Activated CD8-positive, alpha-beta memory T cell treated with anti-CD3 and anti-CD28 coated beads for 4 hours (primary cell): ENCODE measurements around the gene FOSL1.
"Not testable (repeated sequence)": the region's sequence is repeated elsewhere in the genome, so short reads cannot be mapped to it uniquely, and the experiment has no call there.

ENCODE experiments used
- DNase-seq, 2 donors: peaks; one replicate each; pipeline ENCODE4 v3.0.0-alpha.2; 2020; ENCODE audit warnings: low read depth in 2 of 2

Gene FOSL1

DNA sequence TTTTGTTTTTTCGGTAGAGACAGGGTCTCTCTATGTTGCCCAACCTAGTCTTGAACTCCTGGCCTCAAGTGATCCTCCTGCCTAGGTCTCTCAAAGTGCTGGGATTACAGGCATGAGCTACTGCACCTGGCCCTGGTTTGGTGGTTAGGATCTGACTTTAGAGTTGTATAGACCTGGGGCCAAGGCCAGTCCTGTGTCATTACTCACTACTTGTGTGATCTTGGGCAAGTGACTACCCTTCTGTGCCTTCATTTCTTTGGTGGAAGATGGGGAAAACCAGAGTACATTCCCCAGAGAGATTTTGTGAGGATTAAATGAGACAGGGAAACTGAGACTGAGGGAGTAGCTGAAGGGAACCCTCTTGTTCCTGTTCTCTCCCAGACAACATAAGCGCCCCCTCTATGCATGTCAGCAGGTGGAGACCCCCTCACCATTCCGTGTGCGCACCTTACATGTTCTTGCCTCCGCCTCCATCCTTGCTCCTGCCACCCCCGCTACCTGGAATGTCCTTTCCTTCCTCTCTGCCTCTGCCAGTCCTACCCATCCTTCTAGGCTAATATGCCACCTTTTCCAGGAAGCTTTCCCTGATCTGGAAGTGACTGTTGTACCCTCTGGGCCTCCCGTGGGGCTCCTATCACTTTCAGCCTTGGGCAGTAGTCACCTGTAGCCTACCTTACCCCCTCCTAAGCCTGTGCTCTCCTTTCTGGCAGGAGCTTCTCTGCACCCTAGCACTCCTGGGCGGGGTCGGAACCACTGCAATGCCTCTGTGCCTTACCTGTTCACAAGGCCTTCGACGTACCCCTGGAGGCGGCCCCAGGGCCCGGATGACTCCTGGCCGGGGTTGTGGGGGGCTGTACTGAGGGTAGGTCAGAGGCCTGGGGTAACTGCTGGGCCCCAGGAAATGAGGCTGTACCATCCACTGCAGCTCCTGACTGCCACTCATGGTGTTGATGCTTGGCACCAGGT, 3.9 kb downstream of the FOSL1 start:
- no peak for DNase-seq

DNA sequence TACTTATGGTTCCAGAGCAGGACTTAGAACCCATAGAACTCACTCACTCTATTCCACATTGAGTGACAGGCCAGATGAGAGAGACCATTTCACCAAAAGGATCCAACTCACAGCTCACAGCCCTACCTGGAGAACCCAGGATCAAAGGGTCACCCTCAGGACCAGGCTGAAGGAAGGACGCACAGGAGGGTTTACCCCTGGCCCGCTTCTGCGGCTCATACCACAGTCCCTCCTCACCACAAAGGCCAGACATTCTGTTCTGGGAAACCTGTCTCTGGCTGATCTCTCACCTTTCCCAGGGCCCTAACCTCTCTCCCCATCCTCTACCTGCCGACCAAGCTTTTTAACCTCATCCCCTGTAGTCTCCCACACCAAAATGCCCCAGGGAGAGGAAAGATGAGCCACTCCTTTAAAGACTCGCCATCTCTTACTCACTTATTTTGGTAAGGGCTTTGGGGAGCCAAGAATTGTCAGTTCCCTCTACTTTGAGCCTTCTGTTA, 4.7 kb downstream of the FOSL1 start:
- DNase-seq = no peak

DNA sequence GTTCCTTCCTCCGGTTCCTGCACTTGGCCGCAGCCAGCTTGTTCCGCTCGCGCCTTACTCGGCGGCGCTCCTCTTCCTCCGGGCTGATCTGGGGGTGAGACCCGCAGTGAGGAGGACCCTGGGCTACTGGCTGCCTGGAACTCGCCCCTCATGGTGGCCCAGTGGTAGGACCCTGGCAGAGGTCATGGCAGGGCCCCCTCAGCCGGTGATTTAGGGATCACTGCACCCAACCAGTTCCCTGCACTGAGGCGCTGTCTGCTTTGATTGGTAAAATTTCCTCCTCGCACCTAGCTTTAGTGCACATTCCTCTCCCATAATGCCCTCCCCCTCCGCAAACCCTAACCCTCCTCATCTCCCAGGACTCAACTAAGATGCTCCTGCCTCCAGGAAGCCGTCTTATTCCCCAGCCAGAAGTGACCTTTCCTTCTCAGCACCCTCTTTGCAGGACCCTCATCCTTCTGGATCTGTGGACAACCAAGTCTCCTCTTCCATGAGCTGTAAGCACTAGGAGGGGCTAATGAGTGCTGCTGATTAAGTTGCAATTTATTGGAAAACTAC, 6.1 kb downstream of the FOSL1 start:
- DNase-seq = no peak

DNA sequence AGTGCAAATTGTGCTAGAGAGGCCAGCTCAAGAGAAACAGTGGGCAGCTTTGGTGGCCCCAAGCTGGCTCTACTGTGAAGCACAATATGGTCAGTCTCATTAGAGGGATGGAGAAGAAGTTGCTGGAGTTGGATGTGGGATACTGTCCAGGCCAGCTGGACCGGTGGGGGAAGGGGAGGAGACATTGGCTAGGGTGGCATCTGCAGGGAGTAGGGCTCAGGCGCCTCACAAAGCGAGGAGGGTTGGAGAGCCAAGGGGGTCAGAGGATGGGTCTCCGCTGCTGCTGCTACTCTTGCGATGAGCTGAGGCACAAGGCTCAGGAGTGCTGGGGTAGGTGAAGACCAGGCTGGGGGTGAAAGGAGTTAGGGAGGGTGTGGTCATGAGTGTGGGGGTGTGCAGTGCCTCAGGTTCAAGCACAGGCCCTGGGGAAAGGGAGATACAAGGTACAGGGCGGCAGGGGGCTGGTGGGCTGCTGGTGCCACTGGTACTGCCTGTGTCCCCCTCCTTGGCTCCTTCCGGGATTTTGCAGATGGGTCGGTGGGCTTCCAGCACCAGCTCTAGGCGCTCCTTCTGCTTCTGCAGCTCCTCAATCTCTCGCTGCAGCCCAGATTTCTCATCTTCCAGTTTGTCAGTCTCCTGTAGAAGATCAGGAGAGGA, 7.4 kb downstream of the FOSL1 start:
- no peak for DNase-seq

DNA sequence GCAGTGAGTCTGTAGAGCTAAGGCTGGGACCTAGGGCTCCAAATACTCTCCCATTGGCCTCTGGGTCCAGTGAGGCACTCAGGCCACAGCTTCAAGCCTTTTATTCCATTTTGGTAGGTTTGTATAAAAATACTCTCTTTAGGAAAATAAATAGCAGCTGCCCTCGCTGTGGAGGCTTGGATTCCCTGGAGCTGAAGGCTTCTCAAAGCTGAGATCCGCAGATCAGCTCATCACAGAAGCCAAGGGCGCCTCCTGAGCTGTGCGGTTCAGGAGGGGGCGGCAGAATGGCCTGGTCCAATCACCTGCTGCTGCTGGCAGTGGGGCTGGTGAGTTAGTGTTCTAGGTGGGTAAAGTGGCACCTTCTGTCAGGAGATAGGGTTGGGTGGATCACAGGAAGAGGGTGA, 8.0 kb downstream of the FOSL1 start:
- not testable (repeated sequence) for DNase-seq

DNA sequence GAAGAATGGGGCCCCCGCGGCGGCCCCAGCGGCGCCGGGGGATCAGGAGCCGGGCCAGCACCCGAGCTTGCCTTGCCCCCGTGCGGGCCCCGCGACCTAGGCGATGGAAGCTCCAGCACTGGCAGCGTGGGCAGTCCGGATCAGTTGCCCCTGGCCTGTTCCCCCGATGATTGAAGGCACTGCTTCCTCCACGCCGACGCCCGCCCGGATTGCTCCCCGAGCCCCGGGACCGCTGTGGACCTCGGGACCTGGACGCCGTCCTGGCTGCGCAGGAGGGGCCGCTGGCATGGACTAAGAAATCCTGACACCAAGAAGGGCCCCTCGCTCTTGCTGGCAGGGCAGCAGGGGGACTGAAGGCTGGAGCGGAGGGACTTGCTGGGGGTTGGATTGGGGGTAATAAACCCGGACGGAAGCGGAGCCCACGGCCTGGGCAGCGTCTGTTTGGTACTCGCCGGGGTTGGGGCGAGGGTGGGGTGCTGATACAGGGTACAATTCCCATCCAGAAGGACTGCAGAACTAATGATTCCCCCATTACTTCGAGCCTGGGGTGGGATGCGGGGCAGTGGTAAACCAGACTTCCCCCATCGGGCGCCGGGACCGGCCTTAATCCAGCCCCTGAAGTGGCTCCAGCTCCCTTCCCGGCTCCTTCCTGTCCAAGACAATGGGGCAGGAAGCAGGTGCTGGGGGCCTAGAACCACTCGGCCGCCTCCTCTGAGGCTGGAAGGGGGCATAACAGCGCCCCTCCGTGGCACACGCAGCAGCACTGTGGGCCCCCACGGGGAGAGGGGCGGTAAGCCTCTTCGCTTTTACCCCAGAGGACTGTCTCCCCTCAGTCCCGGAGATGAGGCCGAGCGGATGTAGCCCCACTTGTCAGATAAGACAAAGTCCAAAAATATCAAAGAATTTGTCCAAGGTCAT, 8.7 kb downstream of the FOSL1 start:
- no peak for DNase-seq

DNA sequence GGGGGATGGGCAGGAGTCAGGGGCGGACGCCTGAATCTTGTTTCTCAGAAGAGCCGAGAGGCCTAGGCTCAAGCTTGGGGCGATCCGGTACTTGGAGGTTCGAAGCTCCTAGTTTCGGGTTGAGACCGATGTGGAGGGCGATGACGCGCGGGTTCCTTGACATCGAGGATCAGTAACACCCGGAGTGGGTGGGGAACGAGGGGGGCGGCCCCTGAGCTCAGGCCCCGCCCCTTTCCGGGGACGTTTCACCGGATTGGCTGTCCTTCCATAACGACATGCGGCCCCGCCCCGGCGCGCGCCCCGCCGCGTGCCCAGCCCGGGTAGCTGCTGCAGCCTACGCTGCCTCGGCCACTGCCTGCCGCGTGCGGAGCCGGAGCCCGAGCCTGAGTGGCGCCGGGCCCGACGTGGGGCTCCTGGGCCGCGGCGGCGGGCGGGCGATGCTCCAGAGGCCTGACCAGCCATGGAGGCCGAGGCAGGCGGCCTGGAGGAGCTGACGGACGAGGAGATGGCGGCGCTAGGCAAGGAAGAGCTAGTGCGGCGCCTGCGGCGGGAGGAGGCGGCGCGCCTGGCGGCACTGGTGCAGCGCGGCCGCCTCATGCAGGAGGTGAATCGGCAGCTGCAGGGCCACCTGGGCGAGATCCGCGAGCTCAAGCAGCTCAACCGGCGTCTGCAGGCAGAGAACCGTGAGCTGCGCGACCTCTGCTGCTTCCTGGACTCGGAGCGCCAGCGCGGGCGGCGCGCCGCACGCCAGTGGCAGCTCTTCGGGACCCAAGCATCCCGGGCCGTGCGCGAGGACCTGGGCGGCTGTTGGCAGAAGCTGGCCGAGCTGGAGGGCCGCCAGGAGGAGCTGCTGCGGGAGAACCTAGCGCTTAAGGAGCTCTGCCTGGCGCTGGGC, 9.6 kb downstream of the FOSL1 start, which contains the start of gene CCDC85B:
Gene CCDC85B (plus strand): TSS at position 350 of the 895 bp plus-strand sequence. CDS start 111 bp downstream, at position 461.
- DNase-seq = peak; percentile 97

DNA sequence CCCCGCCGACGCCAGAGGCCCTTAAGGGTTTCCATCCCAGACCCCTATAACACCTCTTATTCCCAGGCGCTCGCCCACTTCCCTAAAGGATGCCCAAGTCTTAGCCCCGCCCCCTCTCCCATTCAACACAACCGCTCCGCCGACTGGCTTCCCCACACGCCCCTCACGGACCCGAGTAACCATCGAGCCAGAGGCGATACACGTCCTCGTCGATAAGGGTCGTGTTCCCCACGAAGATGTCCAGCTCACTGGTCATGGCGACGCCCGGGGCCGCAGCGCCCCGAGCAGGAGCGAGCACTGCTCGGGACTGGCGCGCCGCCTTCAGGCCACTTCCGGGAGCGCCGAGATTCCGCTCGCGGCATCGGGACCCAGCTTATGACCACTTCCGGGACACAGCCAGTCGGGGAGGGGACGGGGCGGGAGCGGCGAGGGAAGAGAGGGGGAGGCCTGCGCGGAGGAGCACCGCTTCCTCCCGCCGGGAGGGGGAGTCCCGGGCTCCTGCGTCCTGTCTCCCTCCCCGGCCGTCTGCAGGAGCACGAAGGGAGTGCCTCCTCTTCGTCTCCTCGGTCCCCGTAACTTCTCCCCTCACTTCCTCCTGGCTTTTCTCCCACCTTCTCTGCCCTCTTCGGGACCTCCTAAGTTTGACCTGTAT, 11.9 kb downstream of the FOSL1 start, which contains the start of gene FIBP:
Gene FIBP (minus strand): TSS at position 309 of the 652 bp plus-strand sequence. CDS start 53 bp downstream, at position 256.
- peak; percentile 91 to 93 for DNase-seq

DNA sequence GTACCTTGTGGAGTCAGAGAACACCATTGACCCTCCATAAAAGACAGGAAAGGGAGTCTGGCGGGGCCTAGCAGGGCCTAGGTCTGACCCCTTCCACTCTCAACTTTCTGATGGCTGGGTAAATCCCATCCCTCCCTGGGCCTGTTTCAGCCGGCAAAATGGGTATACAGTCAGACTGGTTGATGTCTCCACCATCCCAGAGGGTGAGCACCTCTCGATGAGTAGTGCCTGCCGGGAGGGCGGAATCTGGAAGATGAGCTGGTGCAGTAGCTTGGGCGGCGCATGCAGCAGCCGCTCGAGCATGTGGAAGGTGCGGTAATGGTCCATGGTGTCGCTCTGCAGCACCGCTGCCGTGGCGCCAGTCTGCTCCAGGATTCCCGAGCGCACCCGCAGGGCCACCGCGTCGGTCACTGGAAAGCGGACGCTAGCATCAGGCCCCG, 12.4 kb downstream of the FOSL1 start:
- no peak for DNase-seq

DNA sequence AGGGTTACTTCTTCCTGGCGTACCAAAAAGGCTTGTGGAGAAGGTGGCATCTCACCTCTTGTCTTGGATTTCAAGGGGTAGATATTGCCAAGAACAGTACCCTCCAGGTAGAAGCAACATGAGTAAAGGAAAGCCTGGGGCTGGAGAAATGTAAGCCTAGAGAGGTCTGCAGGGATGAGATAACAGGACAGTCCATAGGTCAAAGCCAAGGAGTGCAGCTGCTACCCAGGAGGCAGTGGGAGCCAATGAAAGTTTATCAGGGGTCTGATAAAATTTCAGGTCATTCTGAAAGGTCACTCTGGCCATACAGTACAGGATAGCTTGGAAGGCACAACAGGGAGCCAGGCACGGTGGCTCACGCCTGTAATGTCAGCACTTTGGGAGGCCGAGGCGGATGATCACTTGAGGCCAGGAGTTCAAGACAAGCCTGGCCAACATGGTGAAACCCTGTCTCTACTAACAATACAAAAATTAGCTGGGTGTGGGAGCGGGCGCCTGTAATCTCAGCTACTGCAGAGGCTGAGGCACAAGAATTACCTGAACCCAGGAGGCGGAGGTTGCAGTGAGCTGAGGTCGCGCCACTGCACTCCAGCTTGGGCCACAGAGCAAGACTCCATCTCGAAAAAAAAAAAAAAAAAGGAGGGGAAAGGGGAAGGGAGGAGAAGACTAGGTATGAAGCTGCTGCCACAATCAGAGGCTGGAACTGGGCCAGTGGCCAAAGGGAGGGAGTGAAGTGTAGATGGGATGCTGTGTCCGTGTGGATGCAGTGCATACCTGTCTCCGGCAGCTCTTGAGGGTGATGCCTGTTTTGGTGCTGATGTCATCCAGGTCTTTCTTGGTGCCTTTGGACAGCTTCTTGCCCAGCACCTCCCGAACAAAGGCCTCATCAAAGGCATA, 13.1 kb downstream of the FOSL1 start:
- DNase-seq = no peak

DNA sequence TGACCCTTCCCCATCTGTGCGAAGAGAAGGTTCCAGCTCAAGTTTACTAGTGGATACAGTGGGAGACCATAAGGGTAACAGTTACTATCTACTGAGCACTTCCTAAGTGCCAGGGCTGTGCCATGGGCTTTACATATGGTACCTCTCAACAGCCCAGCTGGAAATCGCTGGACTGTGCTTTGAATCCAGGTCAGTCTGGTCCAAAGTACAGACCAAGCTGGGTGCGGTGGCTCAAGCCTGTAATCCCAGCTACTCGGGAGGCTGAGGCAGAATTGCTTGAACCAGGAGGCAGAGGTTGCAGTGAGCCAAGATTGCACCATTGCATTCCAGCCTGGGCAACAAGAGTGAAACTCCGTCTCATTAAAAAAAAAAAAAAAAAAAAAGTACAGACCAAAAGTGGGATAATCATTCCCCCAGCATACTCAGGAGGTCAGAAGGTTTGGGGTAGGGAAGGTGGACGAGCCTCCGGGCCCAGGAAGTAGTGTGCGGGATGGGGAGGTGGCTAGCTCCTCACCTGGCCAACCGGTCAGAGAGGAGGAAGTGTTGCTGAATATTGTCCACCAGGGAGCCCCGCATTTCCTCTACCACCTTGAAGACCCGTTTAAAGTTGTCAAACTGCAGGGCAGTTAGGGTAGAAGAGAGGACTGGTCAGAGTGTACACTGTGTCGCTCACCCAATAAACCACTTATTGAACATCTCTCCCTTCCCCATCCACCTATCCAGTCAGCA, 14.2 kb downstream of the FOSL1 start:
- no peak for DNase-seq

DNA sequence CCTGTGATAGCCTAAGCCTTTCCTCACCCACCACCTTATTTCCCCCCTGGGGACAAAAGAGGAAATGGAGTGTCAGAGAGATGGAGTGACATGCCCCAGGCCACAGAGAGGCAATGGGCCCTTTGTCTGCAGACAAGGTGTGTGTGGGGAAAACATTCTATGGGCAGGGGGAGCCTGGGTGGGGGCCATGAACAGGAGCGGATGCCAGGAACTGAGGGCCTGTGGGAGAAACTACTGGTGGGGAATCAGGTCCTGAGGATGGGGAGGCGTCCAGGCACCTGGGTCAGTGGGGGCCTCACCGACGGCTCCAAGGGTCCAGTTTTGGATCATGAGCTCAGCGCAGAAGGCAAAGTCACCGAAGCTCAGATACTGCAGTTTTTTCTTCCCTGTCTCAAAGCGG, 15.0 kb downstream of the FOSL1 start:
- no peak for DNase-seq

DNA sequence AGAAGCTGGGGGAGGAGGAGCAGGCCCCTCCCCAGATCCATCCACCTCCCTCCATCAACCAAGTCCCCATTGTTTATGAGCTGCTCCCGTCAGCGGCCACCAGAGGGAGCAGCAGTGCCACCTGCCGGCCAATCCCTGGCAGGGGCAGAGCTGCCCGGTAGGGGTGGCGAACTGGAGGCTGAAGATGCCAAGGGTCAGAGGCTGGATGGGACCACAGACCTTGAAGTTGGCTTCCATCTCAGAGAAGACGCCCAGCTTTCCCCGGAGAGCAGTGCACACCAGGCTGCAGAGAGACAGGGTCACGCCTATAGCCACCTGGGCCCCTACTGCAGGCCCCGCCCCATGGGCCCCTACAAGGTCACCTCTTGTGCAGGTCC, 15.5 kb downstream of the FOSL1 start:
- peak in 1 of 2 donors; percentile 66 for DNase-seq

DNA sequence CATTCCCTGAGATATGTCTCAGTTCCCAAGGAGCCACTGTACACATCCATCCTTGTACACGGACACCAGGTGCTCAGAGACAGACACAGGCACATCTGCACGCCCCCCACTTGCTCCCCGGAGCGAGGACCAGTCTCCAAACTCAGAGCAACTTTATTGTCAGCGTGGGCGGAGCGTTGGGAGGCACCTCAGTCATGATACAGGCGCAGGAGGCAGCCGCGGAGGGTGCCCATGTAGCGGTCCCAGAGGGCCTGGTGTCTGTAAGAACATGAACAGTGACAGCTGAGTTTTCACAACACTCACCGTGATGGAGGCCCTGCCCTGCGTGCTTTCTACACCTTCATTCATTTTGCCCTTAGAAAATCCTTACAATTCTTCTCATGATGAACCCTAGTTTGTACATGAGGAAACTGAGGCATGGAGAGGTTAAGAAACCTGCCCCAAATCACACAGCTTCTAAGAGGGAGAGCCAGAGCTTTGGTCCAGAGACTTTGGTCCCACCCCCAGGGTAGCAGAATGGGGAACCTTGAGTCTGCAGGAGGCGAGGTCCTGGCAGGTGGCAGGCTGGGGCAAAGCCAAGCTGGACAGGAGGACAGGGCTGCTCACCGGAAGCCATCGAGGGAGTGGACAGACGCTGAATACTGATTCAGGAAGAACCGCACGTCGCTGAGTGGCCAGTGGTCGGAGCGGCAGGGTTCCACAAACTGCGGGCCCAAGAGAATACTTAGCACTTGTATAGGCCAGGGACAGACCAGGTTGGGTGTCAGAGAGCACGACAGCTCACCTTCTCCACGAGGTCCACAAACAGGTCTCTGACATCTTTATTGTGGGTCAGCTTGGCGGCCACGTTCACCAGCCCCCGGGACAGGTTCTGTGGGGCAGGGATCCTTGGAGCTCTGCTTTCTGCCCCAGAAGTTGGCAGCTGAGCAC, 16.1 kb downstream of the FOSL1 start:
- no peak for DNase-seq

DNA sequence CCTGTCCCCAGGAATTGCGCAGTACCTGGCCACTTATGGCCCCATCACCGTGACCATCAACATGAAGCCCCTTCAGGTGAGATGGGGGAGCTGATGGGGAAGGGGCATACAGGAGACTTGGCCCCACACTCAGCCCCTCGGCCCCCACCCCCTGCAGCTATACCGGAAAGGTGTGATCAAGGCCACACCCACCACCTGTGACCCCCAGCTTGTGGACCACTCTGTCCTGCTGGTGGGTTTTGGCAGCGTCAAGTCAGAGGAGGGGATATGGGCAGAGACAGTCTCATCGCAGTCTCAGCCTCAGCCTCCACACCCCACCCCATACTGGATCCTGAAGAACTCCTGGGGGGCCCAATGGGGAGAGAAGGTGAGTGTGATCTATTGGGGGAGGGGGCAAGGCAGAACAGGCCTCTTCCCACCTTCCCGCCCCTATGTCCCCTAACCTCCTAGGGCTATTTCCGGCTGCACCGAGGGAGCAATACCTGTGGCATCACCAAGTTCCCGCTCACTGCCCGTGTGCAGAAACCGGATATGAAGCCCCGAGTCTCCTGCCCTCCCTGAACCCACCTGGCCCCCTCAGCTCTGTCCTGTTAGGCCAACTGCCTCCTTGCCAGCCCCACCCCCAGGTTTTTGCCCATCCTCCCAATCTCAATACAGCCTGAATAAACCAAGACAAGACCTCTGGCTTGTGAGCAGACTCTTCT, 17.0 kb downstream of the FOSL1 start:
- no peak for DNase-seq
